Mesenchymal stem cell (in vitro differentiated cells and primary cell): ENCODE results near the gene NME1.
A peak's percentile ranks its signal among the peaks of the same experiment; 100 is the strongest.

Experiments
- DNase-seq: peaks from one replicate; pipeline ENCODE4 v3.0.0-alpha.2; 2013
- H2AFZ ChIP-seq: one replicate; pipeline ENCODE4 v1.6.1; 2013; ENCODE audit warnings: low read depth, mild to moderate bottlenecking, control low read depth, inconsistent platforms, low read length, moderate library complexity
- H2AK5ac ChIP-seq: 2 replicates; pipeline ENCODE4 v1.6.1; 2013; ENCODE audit warnings: low read length, moderate library complexity, mild to moderate bottlenecking, inconsistent platforms; ENCODE audit not compliant: severe bottlenecking
- H2BK120ac ChIP-seq: one replicate; pipeline ENCODE4 v1.6.1; 2013; ENCODE audit warnings: low read depth, mild to moderate bottlenecking, inconsistent platforms, low read length, moderate library complexity
- H2BK12ac ChIP-seq, 2 experiments: one replicate each; pipeline ENCODE4 v1.6.1; 2013; ENCODE audit warnings: inconsistent platforms in 2 of 2, low read length in 2 of 2, mild to moderate bottlenecking in 2 of 2, moderate library complexity in 2 of 2, control low read depth in 1 of 2
- H2BK15ac ChIP-seq: one replicate; pipeline ENCODE4 v1.6.1; 2013; ENCODE audit warnings: mild to moderate bottlenecking, low read depth, inconsistent platforms; ENCODE audit not compliant: poor library complexity, severe bottlenecking
- H2BK5ac ChIP-seq: 2 replicates; pipeline ENCODE4 v1.6.1; 2013; ENCODE audit warnings: low read depth, mild to moderate bottlenecking, low read length, control low read depth, inconsistent platforms; ENCODE audit not compliant: poor library complexity, severe bottlenecking
- H3K14ac ChIP-seq, 2 experiments: one replicate each; pipeline ENCODE4 v1.6.1; 2013; ENCODE audit warnings: inconsistent platforms in 2 of 2, low read length in 2 of 2, control low read depth in 1 of 2, mild to moderate bottlenecking in 1 of 2, moderate library complexity in 1 of 2
- H3K18ac ChIP-seq, 2 experiments: one replicate each; pipeline ENCODE4 v1.6.1; 2013; ENCODE audit warnings: inconsistent platforms in 2 of 2, low read length in 2 of 2, control low read depth in 1 of 2, low read depth in 1 of 2, mild to moderate bottlenecking in 1 of 2
- H3K23ac ChIP-seq, 2 experiments: one replicate each; pipeline ENCODE4 v1.6.1; 2013; ENCODE audit warnings: inconsistent platforms in 2 of 2, low read length in 2 of 2, mild to moderate bottlenecking in 2 of 2, moderate library complexity in 2 of 2, control low read depth in 1 of 2
- H3K27ac ChIP-seq: 2 replicates; pipeline ENCODE4 v1.5.1; 2013; ENCODE audit warnings: mild to moderate bottlenecking, moderate library complexity, low read length, control low read depth, inconsistent platforms; ENCODE audit not compliant: poor library complexity, severe bottlenecking
- H3K27me3 ChIP-seq, 2 experiments: 2 replicates each; pipeline versions ENCODE4 v1.6.1 to v1.7.0; 2013; ENCODE audit warnings: low read length in 2 of 2, mild to moderate bottlenecking in 2 of 2, moderate library complexity in 2 of 2, control low read depth in 1 of 2, inconsistent platforms in 1 of 2; ENCODE audit not compliant: control insufficient read depth in 1 of 2, insufficient read depth in 1 of 2
- H3K36me3 ChIP-seq, 2 experiments: 2 replicates each; pipeline versions ENCODE4 v1.6.1 to v1.7.0; 2013; ENCODE audit warnings: low read length in 2 of 2, control low read depth in 1 of 2, inconsistent platforms in 1 of 2, low read depth in 1 of 2, mild to moderate bottlenecking in 1 of 2; ENCODE audit not compliant: insufficient read depth in 2 of 2, control insufficient read depth in 1 of 2
- H3K4ac ChIP-seq, 2 experiments: one replicate each; pipeline ENCODE4 v1.6.1; 2013; ENCODE audit warnings: inconsistent platforms in 2 of 2, low read length in 2 of 2, mild to moderate bottlenecking in 2 of 2, moderate library complexity in 2 of 2, control low read depth in 1 of 2, low read depth in 1 of 2
- H3K4me1 ChIP-seq: 2 replicates; pipeline ENCODE4 v1.6.1; 2013; ENCODE audit warnings: low read depth, low read length, control low read depth; ENCODE audit not compliant: control insufficient read depth, insufficient read depth
- H3K4me2 ChIP-seq: 2 replicates; pipeline ENCODE4 v1.6.1; 2013; ENCODE audit warnings: low read length, mild to moderate bottlenecking, inconsistent platforms; ENCODE audit not compliant: poor library complexity, severe bottlenecking
- H3K4me3 ChIP-seq, 2 experiments: 2 replicates each; pipeline versions ENCODE4 v1.5.1 to v1.7.0; 2013; ENCODE audit warnings: low read length in 2 of 2, mild to moderate bottlenecking in 2 of 2, control low read depth in 1 of 2, low read depth in 1 of 2; ENCODE audit not compliant: insufficient read depth in 1 of 2
- H3K79me1 ChIP-seq: replicated peaks from 2 replicates; pipeline ENCODE4 v1.6.1; 2013; ENCODE audit warnings: mild to moderate bottlenecking, control low read depth, low read length, inconsistent platforms; ENCODE audit not compliant: poor library complexity, severe bottlenecking
- H3K9ac ChIP-seq: 2 replicates; pipeline ENCODE4 v1.7.0; 2013; ENCODE audit warnings: mild to moderate bottlenecking, low read length, moderate library complexity
- H3K9me3 ChIP-seq: 2 replicates; pipeline ENCODE4 v1.7.0; 2013; ENCODE audit warnings: mild to moderate bottlenecking, low read length; ENCODE audit not compliant: control insufficient read depth
- H4K8ac ChIP-seq: one replicate; pipeline ENCODE4 v1.6.1; 2013; ENCODE audit warnings: inconsistent platforms, mild to moderate bottlenecking, low read length, moderate library complexity
- H4K91ac ChIP-seq: one replicate; pipeline ENCODE4 v1.6.1; 2013; ENCODE audit warnings: mild to moderate bottlenecking, low read length, inconsistent platforms
- WGBS: methylation state at CpG from one replicate; pipeline ENCODE4 v1.1.7; 2013; ENCODE audit warnings: mixed read lengths; 5-methylcytosine and 5-hydroxymethylcytosine counted together

Gene NME1

GRCh38 chr17:51147650-51148049 lies 5.7 kb upstream of the NME1 start:
- no peak overlapping the region for H2BK15ac ChIP-seq
- no peak overlapping the region for H3K27ac ChIP-seq
- H2BK5ac ChIP-seq: no peak overlapping the region
- no peak overlapping the region for H3K14ac ChIP-seq
- no peaks in the 10 kb centered on the region for H3K36me3 ChIP-seq
- WGBS: 87% methylated on average over 4 of the region's 4 CpGs
- H4K8ac ChIP-seq: no peak overlapping the region
- no peak overlapping the region for H4K91ac ChIP-seq
- H3K4me3 ChIP-seq: no peak overlapping the region
- H3K4me1 ChIP-seq: peaks cover 1% of the 10 kb centered on the region
- no peak overlapping the region for H3K18ac ChIP-seq
- no peak overlapping the region for H3K4ac ChIP-seq
- H3K23ac ChIP-seq: no peak overlapping the region
- H2BK120ac ChIP-seq: no peak overlapping the region
- no peak overlapping the region for H2BK12ac ChIP-seq
- H2AFZ ChIP-seq: no peak overlapping the region
- H3K79me1 ChIP-seq: no peaks in the 10 kb centered on the region
- H3K9ac ChIP-seq: peak overlapping the region; percentile 39
- H3K9me3 ChIP-seq: no peaks in the 10 kb centered on the region
- no peak overlapping the region for H2AK5ac ChIP-seq
- DNase-seq: no peak
- H3K27me3 ChIP-seq: no peaks in the 10 kb centered on the region
- H3K4me2 ChIP-seq: no peak overlapping the region

- peaks cover 1% of the 10 kb centered on the region for H3K4me1 ChIP-seq
- no peaks in the 10 kb centered on the region for H3K79me1 ChIP-seq
- no peak overlapping the region for H3K18ac ChIP-seq
- H4K91ac ChIP-seq: no peak overlapping the region
- H4K8ac ChIP-seq: no peak overlapping the region
- no peak overlapping the region for H2BK12ac ChIP-seq
- H3K27ac ChIP-seq: no peak overlapping the region
- no peaks in the 10 kb centered on the region for H3K9me3 ChIP-seq
- no peak overlapping the region for H2AK5ac ChIP-seq
- no peak overlapping the region for H2AFZ ChIP-seq
- H2BK5ac ChIP-seq: no peak overlapping the region
- H3K4ac ChIP-seq: no peak overlapping the region
- no peak overlapping the region for H3K9ac ChIP-seq
- H3K36me3 ChIP-seq: no peaks in the 10 kb centered on the region
- H2BK15ac ChIP-seq: no peak overlapping the region
- no peak overlapping the region for H2BK120ac ChIP-seq
- H3K27me3 ChIP-seq: no peaks in the 10 kb centered on the region
- H3K23ac ChIP-seq: no peak overlapping the region
- DNase-seq: no peak
- H3K4me2 ChIP-seq: no peak overlapping the region
- 93% methylated on average over 2 of the region's 2 CpGs for WGBS
- no peak overlapping the region for H3K14ac ChIP-seq
- no peak overlapping the region for H3K4me3 ChIP-seq
These were observed 4.2 kb upstream of the NME1 start for GRCh38 chr17:51149163-51149562.

- H3K36me3 ChIP-seq: peaks cover 0 to 5% of the 10 kb centered on the region in 2 experiments
- no peak overlapping the region for H2BK5ac ChIP-seq
- WGBS: 92% methylated on average over 3 of the region's 5 CpGs
- H3K27ac ChIP-seq: no peak overlapping the region
- no peaks in the 10 kb centered on the region for H3K9me3 ChIP-seq
- H4K8ac ChIP-seq: no peak overlapping the region
- DNase-seq: no peak
- no peak overlapping the region for H2AFZ ChIP-seq
- no peak overlapping the region for H3K14ac ChIP-seq
- no peak overlapping the region for H2BK120ac ChIP-seq
- H3K18ac ChIP-seq: no peak overlapping the region
- no peak overlapping the region for H3K23ac ChIP-seq
- H3K79me1 ChIP-seq: peaks cover 2% of the 10 kb centered on the region
- H3K9ac ChIP-seq: no peak overlapping the region
- H3K4me1 ChIP-seq: peaks cover 6% of the 10 kb centered on the region
- H2AK5ac ChIP-seq: no peak overlapping the region
- no peak overlapping the region for H4K91ac ChIP-seq
- H2BK12ac ChIP-seq: no peak overlapping the region
- H3K4ac ChIP-seq: no peak overlapping the region
- H3K4me3 ChIP-seq: no peak overlapping the region
- H3K27me3 ChIP-seq: no peaks in the 10 kb centered on the region
- H3K4me2 ChIP-seq: no peak overlapping the region
- H2BK15ac ChIP-seq: no peak overlapping the region
These were observed 2.4 kb upstream of the NME1 start for GRCh38 chr17:51150932-51151331.

- Histone ChIP-seq H3K9me3 (no peaks in the 10 kb centered on the region), H3K36me3 (peaks cover 4 to 19% of the 10 kb centered on the region in 2 experiments), H2BK120ac (peak overlapping the region; percentile 42), H3K4me3 (peak overlapping the region in 1 of 2 experiments; percentile 72), H2BK12ac (no peak overlapping the region), H3K9ac (peak overlapping the region; percentile 88), H3K4me1 (peaks cover 6% of the 10 kb centered on the region), H3K4ac (no peak overlapping the region), H3K27ac (peak overlapping the region; percentile 91), H3K27me3 (no peaks in the 10 kb centered on the region), H2AK5ac (no peak overlapping the region), H3K79me1 (peaks cover 4% of the 10 kb centered on the region), H2BK15ac (no peak overlapping the region), H3K18ac (no peak overlapping the region), H4K91ac (no peak overlapping the region), H2BK5ac (no peak overlapping the region), H2AFZ (peak overlapping the region; percentile 2), H3K14ac (no peak overlapping the region), H3K4me2 (peak overlapping the region; percentile 76), H3K23ac (no peak overlapping the region), H4K8ac (peak overlapping the region; percentile 75)
- WGBS: 79% methylated on average over 6 of the region's 8 CpGs
- DNase-seq: no peak
These were observed 571 bp upstream of the NME1 start for GRCh38 chr17:51152766-51153209.
